Ishikawa (cell line): ENCODE data around the gene CA7.

ENCODE experiments used
- CEBPB ChIP-seq: IDR thresholded peaks from 2 replicates; pipeline ENCODE4 v1.6.1; 2012
- CREB1 ChIP-seq: IDR thresholded peaks from 2 replicates; pipeline ENCODE4 v1.6.1; 2012; ENCODE audit warnings: low read depth
- EGR1 ChIP-seq: IDR thresholded peaks from 2 replicates; pipeline ENCODE4 v1.6.1; 2012
- EP300 ChIP-seq: IDR thresholded peaks from 2 replicates; pipeline ENCODE4 v1.6.1; 2012; ENCODE audit warnings: borderline replicate concordance
- FOXM1 ChIP-seq: IDR thresholded peaks from 2 replicates; pipeline ENCODE4 v1.6.1; 2012; ENCODE audit warnings: low read depth, borderline replicate concordance
- NFIC ChIP-seq: IDR thresholded peaks from 2 replicates; pipeline ENCODE4 v1.6.1; 2012
- RAD21 ChIP-seq: IDR thresholded peaks from 2 replicates; pipeline ENCODE4 v1.6.1; 2012; ENCODE audit warnings: low read depth
- TAF1 ChIP-seq: IDR thresholded peaks from 2 replicates; pipeline ENCODE4 v1.6.1; 2012; ENCODE audit warnings: low read depth, mild to moderate bottlenecking
- TCF12 ChIP-seq: IDR thresholded peaks from 2 replicates; pipeline ENCODE4 v1.6.1; 2012; ENCODE audit warnings: low read depth
- TEAD4 ChIP-seq: IDR thresholded peaks from 2 replicates; pipeline ENCODE4 v1.6.1; 2012
- YY1 ChIP-seq: IDR thresholded peaks from 2 replicates; pipeline ENCODE4 v1.6.1; 2012; ENCODE audit warnings: low read depth
- ZBTB7A ChIP-seq: IDR thresholded peaks from 2 replicates; pipeline ENCODE4 v1.6.1; 2012; ENCODE audit warnings: low read depth
- TF ChIP-seq, protein P1 (sequence below): IDR thresholded peaks from 2 replicates; pipeline ENCODE4 v1.6.1; 2012
- TF ChIP-seq, protein P2 (sequence below): IDR thresholded peaks from 2 replicates; pipeline ENCODE4 v1.6.1; 2012
- TF ChIP-seq, protein P3 (sequence below): IDR thresholded peaks from 2 replicates; pipeline ENCODE4 v1.6.1; 2012; ENCODE audit warnings: low read depth, mild to moderate bottlenecking

Gene CA7

DNA sequence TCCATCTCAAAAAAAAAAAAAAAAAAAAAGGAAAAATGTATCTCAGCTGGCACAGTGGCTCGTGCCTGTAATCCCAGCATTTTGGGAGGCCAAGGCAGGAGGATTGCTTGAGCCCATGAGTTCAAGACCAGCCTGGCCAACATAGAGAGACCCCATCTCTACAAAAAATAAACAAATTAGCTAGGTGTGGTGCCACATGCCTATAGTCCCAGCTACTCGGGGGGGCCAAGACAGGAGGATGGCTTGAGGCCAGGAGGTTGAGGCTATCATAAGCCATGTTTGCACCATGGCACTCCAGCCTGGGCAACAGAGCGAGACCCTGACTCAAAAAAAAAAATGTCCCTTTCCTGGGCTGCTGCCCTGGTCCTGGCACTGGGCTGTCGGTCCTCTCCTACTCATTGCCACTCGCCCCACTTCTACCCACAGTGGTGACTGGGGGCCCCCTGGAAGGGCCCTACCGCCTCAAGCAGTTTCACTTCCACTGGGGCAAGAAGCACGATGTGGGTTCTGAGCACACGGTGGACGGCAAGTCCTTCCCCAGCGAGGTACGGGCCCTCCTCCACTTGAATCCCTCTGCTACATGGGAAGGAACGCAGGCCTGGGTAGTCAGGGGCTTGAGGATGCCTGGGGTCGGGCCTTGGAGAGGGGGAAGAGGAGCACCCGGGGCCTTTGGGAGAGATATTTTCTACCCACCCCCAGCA is 6.1 kb downstream of the CA7 start:
- TF ChIP-seq TCF12 = no peak
- TF ChIP-seq, protein P1, sequence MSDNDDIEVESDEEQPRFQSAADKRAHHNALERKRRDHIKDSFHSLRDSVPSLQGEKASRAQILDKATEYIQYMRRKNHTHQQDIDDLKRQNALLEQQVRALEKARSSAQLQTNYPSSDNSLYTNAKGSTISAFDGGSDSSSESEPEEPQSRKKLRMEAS = no peak
- no peak for TF ChIP-seq CEBPB
- TF ChIP-seq, protein P2, sequence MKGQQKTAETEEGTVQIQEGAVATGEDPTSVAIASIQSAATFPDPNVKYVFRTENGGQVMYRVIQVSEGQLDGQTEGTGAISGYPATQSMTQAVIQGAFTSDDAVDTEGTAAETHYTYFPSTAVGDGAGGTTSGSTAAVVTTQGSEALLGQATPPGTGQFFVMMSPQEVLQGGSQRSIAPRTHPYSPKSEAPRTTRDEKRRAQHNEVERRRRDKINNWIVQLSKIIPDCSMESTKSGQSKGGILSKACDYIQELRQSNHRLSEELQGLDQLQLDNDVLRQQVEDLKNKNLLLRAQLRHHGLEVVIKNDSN = no peak
- TF ChIP-seq, protein P3, sequence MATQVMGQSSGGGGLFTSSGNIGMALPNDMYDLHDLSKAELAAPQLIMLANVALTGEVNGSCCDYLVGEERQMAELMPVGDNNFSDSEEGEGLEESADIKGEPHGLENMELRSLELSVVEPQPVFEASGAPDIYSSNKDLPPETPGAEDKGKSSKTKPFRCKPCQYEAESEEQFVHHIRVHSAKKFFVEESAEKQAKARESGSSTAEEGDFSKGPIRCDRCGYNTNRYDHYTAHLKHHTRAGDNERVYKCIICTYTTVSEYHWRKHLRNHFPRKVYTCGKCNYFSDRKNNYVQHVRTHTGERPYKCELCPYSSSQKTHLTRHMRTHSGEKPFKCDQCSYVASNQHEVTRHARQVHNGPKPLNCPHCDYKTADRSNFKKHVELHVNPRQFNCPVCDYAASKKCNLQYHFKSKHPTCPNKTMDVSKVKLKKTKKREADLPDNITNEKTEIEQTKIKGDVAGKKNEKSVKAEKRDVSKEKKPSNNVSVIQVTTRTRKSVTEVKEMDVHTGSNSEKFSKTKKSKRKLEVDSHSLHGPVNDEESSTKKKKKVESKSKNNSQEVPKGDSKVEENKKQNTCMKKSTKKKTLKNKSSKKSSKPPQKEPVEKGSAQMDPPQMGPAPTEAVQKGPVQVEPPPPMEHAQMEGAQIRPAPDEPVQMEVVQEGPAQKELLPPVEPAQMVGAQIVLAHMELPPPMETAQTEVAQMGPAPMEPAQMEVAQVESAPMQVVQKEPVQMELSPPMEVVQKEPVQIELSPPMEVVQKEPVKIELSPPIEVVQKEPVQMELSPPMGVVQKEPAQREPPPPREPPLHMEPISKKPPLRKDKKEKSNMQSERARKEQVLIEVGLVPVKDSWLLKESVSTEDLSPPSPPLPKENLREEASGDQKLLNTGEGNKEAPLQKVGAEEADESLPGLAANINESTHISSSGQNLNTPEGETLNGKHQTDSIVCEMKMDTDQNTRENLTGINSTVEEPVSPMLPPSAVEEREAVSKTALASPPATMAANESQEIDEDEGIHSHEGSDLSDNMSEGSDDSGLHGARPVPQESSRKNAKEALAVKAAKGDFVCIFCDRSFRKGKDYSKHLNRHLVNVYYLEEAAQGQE = no peak
- no peak for TF ChIP-seq TEAD4
- no peak for TF ChIP-seq EGR1
- no peak for TF ChIP-seq TAF1
- no peak for TF ChIP-seq NFIC
- TF ChIP-seq EP300 = no peak
- TF ChIP-seq ZBTB7A = no peak
- TF ChIP-seq RAD21 = no peak

DNA sequence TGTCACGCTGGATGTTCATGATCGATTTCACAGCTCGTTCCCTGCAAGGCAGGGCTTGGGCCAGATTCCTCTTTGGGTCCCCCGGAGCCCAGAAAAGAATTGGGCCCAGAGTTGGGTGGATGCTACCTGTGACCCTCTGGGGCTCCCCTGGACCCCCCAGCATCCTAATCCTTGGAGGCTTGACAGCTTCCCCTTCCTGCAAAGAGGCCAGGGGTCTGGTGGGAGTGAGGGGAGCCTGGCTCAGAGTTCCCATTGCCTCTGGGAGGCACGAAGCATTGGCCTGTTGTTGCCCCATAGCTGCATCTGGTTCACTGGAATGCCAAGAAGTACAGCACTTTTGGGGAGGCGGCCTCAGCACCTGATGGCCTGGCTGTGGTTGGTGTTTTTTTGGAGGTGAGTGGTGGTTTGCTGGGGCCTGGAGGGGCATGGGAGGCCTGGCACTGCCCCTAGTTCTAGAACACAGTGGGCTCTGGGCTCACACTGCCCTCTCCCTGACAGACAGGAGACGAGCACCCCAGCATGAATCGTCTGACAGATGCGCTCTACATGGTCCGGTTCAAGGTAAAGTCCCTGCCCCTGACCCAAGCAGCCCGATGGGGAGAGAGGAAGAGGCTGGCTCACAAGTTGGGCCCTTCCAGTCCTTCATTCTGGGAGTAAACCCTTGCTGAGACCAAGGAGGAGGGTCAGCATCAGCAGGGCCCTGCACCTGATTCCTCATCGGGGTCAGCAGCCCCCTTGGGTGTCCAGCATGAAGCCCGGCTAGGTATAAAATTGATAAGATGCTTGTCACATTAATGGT is 7.2 kb downstream of the CA7 start:
- TF ChIP-seq, protein P1 = no peak
- TF ChIP-seq TAF1 (no peak), FOXM1 (no peak), RAD21 (no peak), CREB1 (no peak), EP300 (no peak), EGR1 (no peak), TEAD4 (no peak)
- TF ChIP-seq, protein P2 = no peak

DNA sequence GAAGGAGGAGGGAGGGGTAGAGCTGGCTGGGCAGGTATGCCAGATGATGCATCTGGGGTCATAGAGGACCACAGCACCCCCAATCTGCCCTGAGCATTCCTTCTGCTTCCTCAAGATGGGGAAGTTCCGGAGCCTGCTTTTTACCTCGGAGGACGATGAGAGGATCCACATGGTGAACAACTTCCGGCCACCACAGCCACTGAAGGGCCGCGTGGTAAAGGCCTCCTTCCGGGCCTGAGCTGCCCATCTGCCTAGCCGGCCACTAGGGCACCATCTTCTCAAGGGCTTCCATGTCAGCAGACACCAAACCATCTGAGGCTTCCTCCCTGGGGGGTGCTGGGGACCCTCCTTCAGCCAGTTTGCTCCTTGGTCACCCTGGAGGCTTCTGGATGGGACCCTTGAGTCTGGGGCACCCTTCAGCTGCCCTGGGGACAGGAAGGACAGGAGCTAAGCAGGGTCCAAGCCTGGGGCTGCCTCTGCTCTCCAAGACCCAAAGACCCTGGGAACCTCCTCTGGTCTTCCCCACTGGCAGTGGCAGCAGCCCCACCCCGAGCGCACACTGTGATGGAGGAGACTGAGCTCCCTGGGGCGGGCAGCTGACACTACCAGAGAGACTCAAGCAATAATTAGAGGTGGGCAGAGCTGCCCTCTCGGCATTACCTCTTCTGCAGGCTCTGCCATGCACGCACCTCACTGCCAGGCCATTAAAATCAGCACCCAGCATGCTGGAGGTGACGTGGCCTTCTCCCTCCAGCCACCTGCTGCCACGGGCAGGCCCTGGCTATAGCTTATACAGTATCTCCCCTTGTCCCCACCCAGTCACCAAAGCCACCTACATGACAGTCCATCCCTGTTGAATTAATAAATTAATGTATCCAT is 9.3 kb downstream of the CA7 start:
- TF ChIP-seq FOXM1 (no peak), RAD21 (no peak), CREB1 (no peak), CEBPB (no peak)

DNA sequence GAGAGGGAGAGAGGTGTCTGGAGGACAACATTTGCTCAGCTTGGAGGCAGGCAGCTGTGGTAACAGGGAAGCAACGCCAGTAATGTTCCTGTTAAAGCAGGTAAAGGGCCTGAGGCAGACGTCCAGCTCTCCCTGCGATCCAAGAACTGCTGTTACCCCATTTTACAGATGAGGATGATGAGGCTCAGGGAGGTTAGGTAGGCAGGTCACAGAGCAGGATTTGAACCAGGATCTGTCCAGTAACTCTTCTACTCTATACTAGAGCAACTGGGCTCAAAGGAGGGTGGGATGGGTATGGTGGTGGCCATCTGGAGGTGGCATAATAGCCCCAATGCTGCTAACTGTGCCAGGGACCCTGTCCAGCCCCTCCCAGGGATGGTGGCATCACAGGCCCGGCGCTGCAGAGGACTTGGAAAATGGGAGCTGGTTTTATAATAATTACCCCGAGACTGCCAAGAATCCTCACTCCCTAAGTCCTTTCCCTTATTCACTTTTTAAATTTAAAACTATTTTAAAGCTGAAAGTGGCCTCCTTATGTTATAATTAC is 12.0 kb downstream of the CA7 start:
- TF ChIP-seq FOXM1 (no peak), YY1 (no peak), TCF12 (no peak), EGR1 (no peak), CREB1 (no peak)

DNA sequence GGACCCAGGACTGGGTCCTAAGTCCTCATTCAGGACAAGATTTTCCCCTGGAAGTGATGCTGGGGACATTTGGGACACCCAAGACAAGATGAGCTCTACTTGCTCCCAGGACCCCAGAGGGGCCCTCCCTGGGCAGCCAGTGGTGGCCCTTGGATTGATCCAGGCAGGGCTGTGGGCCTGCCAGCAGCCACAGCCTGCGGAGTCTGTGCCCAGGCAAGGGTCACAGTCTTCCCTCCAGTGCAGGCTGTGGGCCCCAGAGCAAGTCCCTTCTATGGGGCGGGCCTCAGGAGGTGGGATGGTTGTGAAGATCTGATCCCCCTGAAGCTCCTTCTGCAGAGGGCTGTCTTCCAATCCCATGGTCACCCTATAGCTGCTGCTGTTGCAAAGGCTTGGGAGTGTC is 12.6 kb downstream of the CA7 start:
- TF ChIP-seq CREB1 (no peak), ZBTB7A (no peak), YY1 (no peak), TEAD4 (no peak), CEBPB (no peak), EGR1 (no peak), FOXM1 (no peak), TAF1 (no peak), EP300 (no peak), NFIC (no peak), RAD21 (no peak), TCF12 (no peak)
- TF ChIP-seq, protein P3 = no peak
- TF ChIP-seq, protein P1 = no peak
- TF ChIP-seq, protein P2 = no peak
